ENCODE measurements around the gene SMIM44. TPM values are rescaled to one million over a fixed set of nuclear protein-coding genes. Genes with fewer than 3 reads are reported as not detected.
"Not testable (repeated sequence)": the region's sequence is repeated elsewhere in the genome, so short reads cannot be mapped to it uniquely, and the experiment has no call there.

Gene SMIM44
- total RNA-seq, 4 donors from 2014 or later, result not detected

DNA sequence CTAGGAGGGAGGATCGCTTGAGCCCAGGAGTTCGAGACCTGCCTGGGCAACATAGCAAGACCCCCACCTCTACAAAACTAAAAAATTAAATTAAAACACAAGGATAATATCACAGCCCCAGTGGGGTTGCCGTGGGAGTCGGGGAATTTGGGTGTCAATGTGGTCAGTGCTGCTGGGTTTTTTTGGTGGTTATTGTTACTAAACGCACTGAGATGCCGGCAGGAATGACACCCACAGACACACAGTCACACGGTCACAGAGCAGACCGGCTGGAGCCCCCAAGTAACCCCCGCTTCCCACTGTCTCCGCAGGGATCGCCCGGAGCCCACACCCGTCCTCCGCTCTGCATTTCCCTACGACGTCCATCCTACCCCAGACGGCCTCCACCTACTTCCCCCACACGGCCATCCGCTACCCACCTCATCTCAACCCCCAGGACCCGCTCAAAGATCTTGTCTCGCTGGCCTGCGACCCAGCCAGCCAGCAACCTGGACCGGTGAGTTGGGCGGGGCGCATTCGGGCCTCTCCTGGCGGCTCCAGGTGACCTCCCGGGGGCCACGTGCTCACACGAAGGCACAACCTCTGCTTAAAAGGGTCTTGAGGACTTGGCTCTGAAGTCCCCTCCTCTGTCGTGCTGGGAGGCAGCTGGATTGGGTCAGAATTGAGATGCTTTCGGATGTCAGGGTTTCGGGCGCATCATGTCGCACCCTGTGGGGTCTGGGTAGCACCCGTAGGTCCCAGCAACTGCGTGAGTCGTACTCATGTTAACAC, 30.9 kb downstream of the SMIM44 start:
- no peaks in the 10 kb centered on the region for H3K27me3 ChIP-seq
- peaks cover 0 to 99% of the 10 kb centered on the region in 2 donors for H3K36me3 ChIP-seq
- peak overlapping the region; percentile 62 to 92 (median 86) for H3K27ac ChIP-seq
- ATAC-seq, result no peak
- no peak overlapping the region for H3K4me3 ChIP-seq
- H3K4me1 ChIP-seq, result peaks cover 0 to 62% (median 12%) of the 10 kb centered on the region in 3 donors
- WGBS, 2 donors (ENCODE audit: low coverage in 1 of 2), result 77 to 86% methylated on average over 11 to 18 of the region's 38 CpGs
- H3K9me3 ChIP-seq, result no peaks in the 10 kb centered on the region
- no peak for TF ChIP-seq POLR2A (IDR thresholded peaks at IDR 0.05)
- TF ChIP-seq EP300 (IDR thresholded peaks at IDR 0.05), result no peak
- no peak for TF ChIP-seq POLR2AphosphoS5 (IDR thresholded peaks at IDR 0.05)
- TF ChIP-seq, protein P1, sequence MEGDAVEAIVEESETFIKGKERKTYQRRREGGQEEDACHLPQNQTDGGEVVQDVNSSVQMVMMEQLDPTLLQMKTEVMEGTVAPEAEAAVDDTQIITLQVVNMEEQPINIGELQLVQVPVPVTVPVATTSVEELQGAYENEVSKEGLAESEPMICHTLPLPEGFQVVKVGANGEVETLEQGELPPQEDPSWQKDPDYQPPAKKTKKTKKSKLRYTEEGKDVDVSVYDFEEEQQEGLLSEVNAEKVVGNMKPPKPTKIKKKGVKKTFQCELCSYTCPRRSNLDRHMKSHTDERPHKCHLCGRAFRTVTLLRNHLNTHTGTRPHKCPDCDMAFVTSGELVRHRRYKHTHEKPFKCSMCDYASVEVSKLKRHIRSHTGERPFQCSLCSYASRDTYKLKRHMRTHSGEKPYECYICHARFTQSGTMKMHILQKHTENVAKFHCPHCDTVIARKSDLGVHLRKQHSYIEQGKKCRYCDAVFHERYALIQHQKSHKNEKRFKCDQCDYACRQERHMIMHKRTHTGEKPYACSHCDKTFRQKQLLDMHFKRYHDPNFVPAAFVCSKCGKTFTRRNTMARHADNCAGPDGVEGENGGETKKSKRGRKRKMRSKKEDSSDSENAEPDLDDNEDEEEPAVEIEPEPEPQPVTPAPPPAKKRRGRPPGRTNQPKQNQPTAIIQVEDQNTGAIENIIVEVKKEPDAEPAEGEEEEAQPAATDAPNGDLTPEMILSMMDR (IDR thresholded peaks at IDR 0.05), result no peak

DNA sequence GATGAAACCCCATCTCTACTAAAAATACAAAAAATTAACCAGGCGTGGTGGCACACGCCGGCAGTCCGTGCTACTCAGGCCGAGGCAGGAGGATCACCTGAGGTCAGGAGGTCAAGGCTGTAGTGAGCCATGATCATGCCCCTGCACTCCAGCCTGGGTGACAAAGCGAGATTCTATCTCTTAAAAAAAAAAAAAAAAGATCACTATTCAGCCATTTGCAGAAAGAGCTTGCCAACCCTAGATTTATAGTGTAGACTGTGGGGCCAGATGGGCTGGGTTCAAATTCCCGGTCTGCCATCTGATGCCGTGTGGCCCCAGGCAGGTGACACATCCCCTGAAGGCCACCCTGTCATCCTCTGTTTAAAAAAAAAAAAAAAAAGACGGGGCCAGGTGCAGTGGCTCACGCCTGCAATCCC, 31.8 kb downstream of the SMIM44 start:
- no peak for TF ChIP-seq POLR2A (IDR thresholded peaks at IDR 0.05)
- TF ChIP-seq, protein P1 (IDR thresholded peaks at IDR 0.05), result no peak
- H3K27ac ChIP-seq, result peak overlapping the region; percentile 62 to 94 (median 86)
- H3K4me3 ChIP-seq, result no peak overlapping the region
- H3K27me3 ChIP-seq, result no peaks in the 10 kb centered on the region
- H3K4me1 ChIP-seq, result peaks cover 0 to 57% (median 10%) of the 10 kb centered on the region in 3 donors
- H3K36me3 ChIP-seq, result peaks cover 0 to 99% of the 10 kb centered on the region in 2 donors
- ATAC-seq, result no peak
- WGBS, 2 donors (ENCODE audit: low coverage in 1 of 2), result 64 to 90% methylated on average over 2 to 7 of the region's 10 CpGs
- H3K9me3 ChIP-seq, result no peaks in the 10 kb centered on the region

DNA sequence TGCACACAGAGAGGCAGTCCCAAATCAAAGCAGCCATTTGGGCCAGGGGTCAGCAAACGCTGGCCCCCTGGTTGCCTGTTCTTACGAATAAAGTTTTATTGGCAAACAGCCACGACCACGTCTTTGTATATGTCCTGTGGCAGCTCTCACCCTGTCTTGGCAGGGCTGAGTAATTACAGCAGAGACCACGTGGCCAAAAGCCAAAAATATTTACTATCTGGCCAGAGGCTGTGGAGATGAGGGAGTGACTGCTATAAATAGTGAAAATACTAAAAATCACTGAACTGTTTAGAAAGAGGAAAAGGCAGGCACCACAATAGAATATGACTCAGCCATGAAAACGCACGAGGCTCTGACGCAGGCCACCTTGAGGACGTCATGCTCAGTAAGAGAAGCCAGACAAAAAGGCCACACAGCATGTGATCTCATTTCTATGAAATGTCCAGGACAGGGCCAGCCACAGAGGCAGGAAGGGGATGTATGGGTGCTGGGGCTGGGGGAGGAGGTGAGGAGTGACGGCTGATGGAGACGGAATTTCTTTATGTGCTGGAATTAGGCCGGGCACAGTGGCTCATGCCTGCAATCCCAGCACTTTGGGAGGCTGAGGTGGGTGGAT, 32.3 kb downstream of the SMIM44 start:
- Histone ChIP-seq H3K4me3 (no peak overlapping the region), H3K4me1 (peaks cover 0 to 57% (median 10%) of the 10 kb centered on the region in 3 donors), H3K27ac (peak overlapping the region; percentile 62 to 94 (median 86)), H3K27me3 (no peaks in the 10 kb centered on the region), H3K36me3 (peaks cover 0 to 99% of the 10 kb centered on the region in 2 donors), H3K9me3 (no peaks in the 10 kb centered on the region)
- peak; percentile 95 for ATAC-seq
- TF ChIP-seq EP300 (IDR thresholded peaks at IDR 0.05), result peak; percentile 83
- TF ChIP-seq, protein P1 (IDR thresholded peaks at IDR 0.05), result no peak
- TF ChIP-seq POLR2AphosphoS5 (IDR thresholded peaks at IDR 0.05), result peak; percentile 95
- no peak for TF ChIP-seq POLR2A (IDR thresholded peaks at IDR 0.05)
- WGBS, 2 donors (ENCODE audit: low coverage in 1 of 2), result 11 to 38% methylated on average over 6 to 10 of the region's 12 CpGs

DNA sequence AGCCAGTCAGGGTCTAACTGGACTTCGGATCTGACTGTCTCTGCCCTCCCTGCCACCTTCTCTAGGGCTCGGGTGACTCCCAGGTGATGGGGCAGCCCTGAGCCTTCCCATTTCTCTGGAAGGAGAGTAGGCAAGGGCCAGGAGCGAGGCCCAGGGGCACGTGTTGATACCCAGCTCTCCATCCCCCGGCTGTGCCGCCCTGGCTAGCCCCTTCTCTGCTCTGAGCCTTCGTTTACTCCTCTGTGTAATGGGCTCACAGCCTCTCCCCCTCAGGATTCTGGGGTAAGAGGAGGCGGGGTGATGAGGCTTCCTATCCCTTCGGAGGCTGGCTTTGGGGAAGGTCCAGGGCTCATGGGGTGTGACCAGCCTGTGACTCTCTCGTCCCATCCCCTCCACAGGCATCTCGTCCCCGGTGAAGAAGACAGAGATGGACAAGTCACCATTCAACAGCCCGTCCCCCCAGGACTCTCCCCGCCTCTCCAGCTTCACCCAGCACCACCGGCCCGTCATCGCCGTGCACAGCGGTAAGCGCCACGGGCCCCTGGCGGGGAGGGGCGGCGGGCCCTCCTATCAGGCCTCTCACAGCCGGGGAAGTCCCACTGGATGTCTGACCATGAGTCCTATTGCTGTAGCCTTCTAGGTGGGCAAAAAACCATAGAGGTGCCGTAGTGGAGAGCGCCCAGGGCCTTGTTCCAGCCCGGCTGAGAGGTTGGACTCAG, 34.5 kb downstream of the SMIM44 start:
- ATAC-seq, result no peak
- TF ChIP-seq EP300 (IDR thresholded peaks at IDR 0.05) (no peak), POLR2AphosphoS5 (IDR thresholded peaks at IDR 0.05) (no peak), POLR2A (IDR thresholded peaks at IDR 0.05) (no peak)
- TF ChIP-seq, protein P1 (IDR thresholded peaks at IDR 0.05), result no peak
- WGBS, 2 donors (ENCODE audit: low coverage in 1 of 2), result 72% methylated on average over 2 to 4 of the region's 28 CpGs
- Histone ChIP-seq H3K4me1 (peaks cover 0 to 60% (median 24%) of the 10 kb centered on the region in 3 donors), H3K27ac (peak overlapping the region in 3 of 4 donors; percentile 85 to 94 (median 87)), H3K36me3 (peaks cover 0 to 94% of the 10 kb centered on the region in 2 donors), H3K4me3 (no peak overlapping the region), H3K9me3 (no peaks in the 10 kb centered on the region), H3K27me3 (no peaks in the 10 kb centered on the region)

DNA sequence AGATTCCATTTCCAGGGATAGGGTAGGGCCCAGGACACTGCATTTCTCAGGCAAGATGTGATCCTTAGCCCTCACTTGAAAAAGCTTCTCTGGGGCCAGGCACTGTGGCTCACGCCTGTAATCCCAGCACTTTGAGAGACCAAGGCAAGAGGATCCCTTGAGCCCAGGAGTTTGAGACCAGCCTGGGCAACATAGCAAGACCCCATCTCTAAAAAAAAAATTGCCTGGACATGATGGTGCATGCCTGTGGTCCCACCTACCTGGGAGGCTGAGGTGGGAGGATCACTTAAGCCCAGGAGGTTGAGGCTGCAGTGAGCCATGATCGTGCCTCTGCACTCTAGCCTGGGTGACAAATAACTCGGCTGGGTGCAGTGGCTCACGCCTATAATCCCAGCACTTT, 36.6 kb downstream of the SMIM44 start:
- Histone ChIP-seq H3K27ac (peak overlapping the region in 3 of 4 donors; percentile 41 to 85 (median 61)), H3K4me1 (peaks cover 0 to 66% (median 32%) of the 10 kb centered on the region in 3 donors), H3K36me3 (peaks cover 0 to 93% of the 10 kb centered on the region in 2 donors)
- not testable (repeated sequence) for H3K27me3 ChIP-seq, H3K9me3 ChIP-seq, ATAC-seq, H3K4me3 ChIP-seq
- 100% methylated on average over 1 of the region's 4 CpGs for WGBS, 2 donors (ENCODE audit: low coverage in 1 of 2)
